VCaP (cell line): ENCODE data around the gene TTC12.
"Not testable (repeated sequence)": the region's sequence is repeated elsewhere in the genome, so short reads cannot be mapped to it uniquely, and the experiment has no call there.

Experiments used
- H3K27ac ChIP-seq: fragments of 450-650 bp; 2 replicates; pipeline ENCODE4 v1.5.1; 2017
- CTCF ChIP-seq: fragments of 450-650 bp; conservative IDR thresholded peaks from 2 replicates; pipeline ENCODE4 v1.5.1; 2017; ENCODE audit warnings: mild to moderate bottlenecking, moderate library complexity

Gene TTC12

GRCh38 chr11:113296447-113297205 lies 17.8 kb upstream of the TTC12 start:
- H3K27ac ChIP-seq, result no peak overlapping the region
- TF ChIP-seq CTCF, result no peak

- not testable (repeated sequence) for H3K27ac ChIP-seq
Measured at GRCh38 chr11:113298496-113298895, 15.9 kb upstream of the TTC12 start.

- H3K27ac ChIP-seq, result no peak overlapping the region
- no peak for TF ChIP-seq CTCF
Measured at GRCh38 chr11:113304916-113305315, 9.5 kb upstream of the TTC12 start.

GRCh38 chr11:113305440-113306336 lies 8.7 kb upstream of the TTC12 start:
- TF ChIP-seq CTCF, result peak; percentile 98
- H3K27ac ChIP-seq, result no peak overlapping the region

GRCh38 chr11:113308601-113309000 lies 5.8 kb upstream of the TTC12 start:
- no peak overlapping the region for H3K27ac ChIP-seq
- no peak for TF ChIP-seq CTCF

GRCh38 chr11:113311536-113311935 lies 2.8 kb upstream of the TTC12 start:
- H3K27ac ChIP-seq, result no peak overlapping the region
- no peak for TF ChIP-seq CTCF

- peak overlapping the region; percentile 85 for H3K27ac ChIP-seq
Measured at GRCh38 chr11:113313601-113314000, 782 bp upstream of the TTC12 start.

More at GRCh38 chr11:113313601-113314000, 782 bp upstream of the TTC12 start:
- no peak for TF ChIP-seq CTCF
